HL-60 (cell line): ENCODE data around the gene SCUBE2.

Experiments used
- POLR2AphosphoS5 ChIP-seq: IDR thresholded peaks from 2 replicates; pipeline ENCODE4 v1.6.1; 2012; ENCODE audit warnings: low read depth
- TF ChIP-seq, protein P1 (sequence below): IDR thresholded peaks from 2 replicates; pipeline ENCODE4 v1.6.1; 2012; ENCODE audit warnings: low read depth; ENCODE audit not compliant: insufficient replicate concordance
- TF ChIP-seq, protein P2 (sequence below): IDR thresholded peaks from one replicate; pipeline ENCODE4 v1.5.1; 2011; ENCODE audit warnings: low read length, control low read depth, inconsistent platforms; ENCODE audit not compliant: insufficient read depth

DNA sequence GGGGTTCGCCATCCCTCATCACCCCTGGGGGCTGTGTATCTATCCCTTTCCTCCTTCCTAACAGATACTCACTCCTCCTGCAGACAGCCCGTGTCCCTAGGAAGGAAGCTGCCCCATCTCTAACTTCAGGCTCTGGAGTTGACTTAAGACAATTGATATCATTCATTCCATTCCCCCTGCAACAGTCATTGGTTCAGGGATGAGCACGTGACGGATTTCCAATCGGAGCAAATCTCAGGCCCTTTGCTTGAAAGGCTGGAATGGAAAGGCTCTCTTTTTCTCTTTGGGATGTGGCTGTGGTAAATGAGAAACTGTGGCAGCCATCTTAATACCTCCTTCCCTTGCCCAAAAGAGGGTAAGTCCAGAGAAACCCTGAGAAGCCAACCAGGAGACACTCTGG is 5.0 kb upstream of the SCUBE2 start:
- TF ChIP-seq, protein P1, sequence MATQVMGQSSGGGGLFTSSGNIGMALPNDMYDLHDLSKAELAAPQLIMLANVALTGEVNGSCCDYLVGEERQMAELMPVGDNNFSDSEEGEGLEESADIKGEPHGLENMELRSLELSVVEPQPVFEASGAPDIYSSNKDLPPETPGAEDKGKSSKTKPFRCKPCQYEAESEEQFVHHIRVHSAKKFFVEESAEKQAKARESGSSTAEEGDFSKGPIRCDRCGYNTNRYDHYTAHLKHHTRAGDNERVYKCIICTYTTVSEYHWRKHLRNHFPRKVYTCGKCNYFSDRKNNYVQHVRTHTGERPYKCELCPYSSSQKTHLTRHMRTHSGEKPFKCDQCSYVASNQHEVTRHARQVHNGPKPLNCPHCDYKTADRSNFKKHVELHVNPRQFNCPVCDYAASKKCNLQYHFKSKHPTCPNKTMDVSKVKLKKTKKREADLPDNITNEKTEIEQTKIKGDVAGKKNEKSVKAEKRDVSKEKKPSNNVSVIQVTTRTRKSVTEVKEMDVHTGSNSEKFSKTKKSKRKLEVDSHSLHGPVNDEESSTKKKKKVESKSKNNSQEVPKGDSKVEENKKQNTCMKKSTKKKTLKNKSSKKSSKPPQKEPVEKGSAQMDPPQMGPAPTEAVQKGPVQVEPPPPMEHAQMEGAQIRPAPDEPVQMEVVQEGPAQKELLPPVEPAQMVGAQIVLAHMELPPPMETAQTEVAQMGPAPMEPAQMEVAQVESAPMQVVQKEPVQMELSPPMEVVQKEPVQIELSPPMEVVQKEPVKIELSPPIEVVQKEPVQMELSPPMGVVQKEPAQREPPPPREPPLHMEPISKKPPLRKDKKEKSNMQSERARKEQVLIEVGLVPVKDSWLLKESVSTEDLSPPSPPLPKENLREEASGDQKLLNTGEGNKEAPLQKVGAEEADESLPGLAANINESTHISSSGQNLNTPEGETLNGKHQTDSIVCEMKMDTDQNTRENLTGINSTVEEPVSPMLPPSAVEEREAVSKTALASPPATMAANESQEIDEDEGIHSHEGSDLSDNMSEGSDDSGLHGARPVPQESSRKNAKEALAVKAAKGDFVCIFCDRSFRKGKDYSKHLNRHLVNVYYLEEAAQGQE: no peak
- TF ChIP-seq, protein P2, sequence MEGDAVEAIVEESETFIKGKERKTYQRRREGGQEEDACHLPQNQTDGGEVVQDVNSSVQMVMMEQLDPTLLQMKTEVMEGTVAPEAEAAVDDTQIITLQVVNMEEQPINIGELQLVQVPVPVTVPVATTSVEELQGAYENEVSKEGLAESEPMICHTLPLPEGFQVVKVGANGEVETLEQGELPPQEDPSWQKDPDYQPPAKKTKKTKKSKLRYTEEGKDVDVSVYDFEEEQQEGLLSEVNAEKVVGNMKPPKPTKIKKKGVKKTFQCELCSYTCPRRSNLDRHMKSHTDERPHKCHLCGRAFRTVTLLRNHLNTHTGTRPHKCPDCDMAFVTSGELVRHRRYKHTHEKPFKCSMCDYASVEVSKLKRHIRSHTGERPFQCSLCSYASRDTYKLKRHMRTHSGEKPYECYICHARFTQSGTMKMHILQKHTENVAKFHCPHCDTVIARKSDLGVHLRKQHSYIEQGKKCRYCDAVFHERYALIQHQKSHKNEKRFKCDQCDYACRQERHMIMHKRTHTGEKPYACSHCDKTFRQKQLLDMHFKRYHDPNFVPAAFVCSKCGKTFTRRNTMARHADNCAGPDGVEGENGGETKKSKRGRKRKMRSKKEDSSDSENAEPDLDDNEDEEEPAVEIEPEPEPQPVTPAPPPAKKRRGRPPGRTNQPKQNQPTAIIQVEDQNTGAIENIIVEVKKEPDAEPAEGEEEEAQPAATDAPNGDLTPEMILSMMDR: no peak
- no peak for TF ChIP-seq POLR2AphosphoS5
